ENCODE measurements around the gene RBM44.

Gene RBM44

GRCh38 chr2:237889016-237889415 lies 90.4 kb downstream of the RBM44 start:
- H3K27me3 ChIP-seq (ENCODE audit: insufficient read depth, poor library complexity, severe bottlenecking), result no peaks in the 10 kb centered on the region
- TF ChIP-seq GABPA (IDR thresholded peaks at IDR 0.05; ENCODE audit: low read depth) (no peak), REST (IDR thresholded peaks at IDR 0.05; ENCODE audit: insufficient replicate concordance, low read depth) (no peak), POLR2AphosphoS5 (IDR thresholded peaks at IDR 0.05; ENCODE audit: low read depth) (no peak), SPI1 (IDR thresholded peaks at IDR 0.05; ENCODE audit: borderline replicate concordance, low read depth) (no peak), CTCF (IDR thresholded peaks at IDR 0.05; ENCODE audit: insufficient read depth, low read length) (no peak)
- H3K4me3 ChIP-seq (replicated peaks; ENCODE audit: insufficient read depth, low read length), result no peak overlapping the region
- no peak for DNase-seq (ENCODE audit: low read depth in 1 of 2, low spot score in 1 of 2)
- no peak overlapping the region for H3K27ac ChIP-seq (replicated peaks)

GRCh38 chr2:237889811-237890210 lies 91.2 kb downstream of the RBM44 start:
- no peak for DNase-seq (ENCODE audit: low read depth in 1 of 2, low spot score in 1 of 2)
- no peak overlapping the region for H3K27ac ChIP-seq (replicated peaks)

More at GRCh38 chr2:237889811-237890210, 91.2 kb downstream of the RBM44 start:
- H3K27me3 ChIP-seq (ENCODE audit: insufficient read depth, poor library complexity, severe bottlenecking), result no peaks in the 10 kb centered on the region
- no peak overlapping the region for H3K4me3 ChIP-seq (replicated peaks; ENCODE audit: insufficient read depth, low read length)
- TF ChIP-seq REST (IDR thresholded peaks at IDR 0.05; ENCODE audit: insufficient replicate concordance, low read depth) (no peak), SPI1 (IDR thresholded peaks at IDR 0.05; ENCODE audit: borderline replicate concordance, low read depth) (no peak), GABPA (IDR thresholded peaks at IDR 0.05; ENCODE audit: low read depth) (no peak), CTCF (IDR thresholded peaks at IDR 0.05; ENCODE audit: insufficient read depth, low read length) (no peak), POLR2AphosphoS5 (IDR thresholded peaks at IDR 0.05; ENCODE audit: low read depth) (no peak)
